Measurements from ENCODE around the gene USH2A.

- TF ChIP-seq, protein P1, sequence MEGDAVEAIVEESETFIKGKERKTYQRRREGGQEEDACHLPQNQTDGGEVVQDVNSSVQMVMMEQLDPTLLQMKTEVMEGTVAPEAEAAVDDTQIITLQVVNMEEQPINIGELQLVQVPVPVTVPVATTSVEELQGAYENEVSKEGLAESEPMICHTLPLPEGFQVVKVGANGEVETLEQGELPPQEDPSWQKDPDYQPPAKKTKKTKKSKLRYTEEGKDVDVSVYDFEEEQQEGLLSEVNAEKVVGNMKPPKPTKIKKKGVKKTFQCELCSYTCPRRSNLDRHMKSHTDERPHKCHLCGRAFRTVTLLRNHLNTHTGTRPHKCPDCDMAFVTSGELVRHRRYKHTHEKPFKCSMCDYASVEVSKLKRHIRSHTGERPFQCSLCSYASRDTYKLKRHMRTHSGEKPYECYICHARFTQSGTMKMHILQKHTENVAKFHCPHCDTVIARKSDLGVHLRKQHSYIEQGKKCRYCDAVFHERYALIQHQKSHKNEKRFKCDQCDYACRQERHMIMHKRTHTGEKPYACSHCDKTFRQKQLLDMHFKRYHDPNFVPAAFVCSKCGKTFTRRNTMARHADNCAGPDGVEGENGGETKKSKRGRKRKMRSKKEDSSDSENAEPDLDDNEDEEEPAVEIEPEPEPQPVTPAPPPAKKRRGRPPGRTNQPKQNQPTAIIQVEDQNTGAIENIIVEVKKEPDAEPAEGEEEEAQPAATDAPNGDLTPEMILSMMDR (IDR thresholded peaks at IDR 0.05), result no peak
- TF ChIP-seq POLR2A (IDR thresholded peaks at IDR 0.05), result no peak
- TF ChIP-seq POLR2AphosphoS5 (IDR thresholded peaks at IDR 0.05), result no peak
These were observed 695.1 kb downstream of the USH2A start for GRCh38 chr1:215728169-215728568.

Measured in prostate gland (tissue), 2 donors.